Measurements from ENCODE around the gene KANSL1. TPM values are rescaled to one million over a fixed set of nuclear protein-coding genes. Genes with fewer than 3 reads are reported as not detected.
"Not testable (repeated sequence)": the region's sequence is repeated elsewhere in the genome, so short reads cannot be mapped to it uniquely, and the experiment has no call there.

The KANSL1 gene
- total RNA-seq (2014; rRNA removed), result 47.6 and 63.2 TPM in 2 replicates
- Bru-seq, nascent RNA, result percentile 97 among the genes with signal in this experiment
- BruChase-seq, experiment 1, labeled RNA remaining after a 6-hour chase, result percentile 90 among the genes with signal in this experiment
- BruChase-seq, experiment 2, labeled RNA remaining after a 2-hour chase, result percentile 91 among the genes with signal in this experiment
- long read RNA-seq, full-length matches to known transcripts, result 8 of 62 reads
- long read RNA-seq, partial matches to known transcripts, result 28 of 62 reads
- long read RNA-seq, other reads (novel, unspliced or antisense), result 26 of 62 reads

GRCh38 chr17:46193151-46193625 lies at the start of gene KANSL1:
KANSL1 (minus strand) TSS chr17:46193429; CDS start chr17:46172143, 21,286 bp downstream.
- peak within 1 kb of the TSS; percentile 83 for H3K27ac ChIP-seq (ENCODE audit: low read length)
- H3K9me3 ChIP-seq (ENCODE audit: low read length), result no peaks in the 10 kb centered on the region
- peaks cover 3% of the 10 kb centered on the region; the same call in 1 of the 2 replicates for H3K36me3 ChIP-seq (ENCODE audit: low read depth, low read length)
- H3K4me1 ChIP-seq (ENCODE audit: insufficient read depth, low read length), result peaks cover 24% of the 10 kb centered on the region
- TF ChIP-seq CTCF (conservative IDR thresholded peaks at IDR 0.05; ENCODE audit: low read depth, low read length), result no peak
- no peak for TF ChIP-seq EZH2phosphoT487 (IDR thresholded peaks at IDR 0.05; ENCODE audit: borderline replicate concordance, low read length)
- TF ChIP-seq EZH2 (IDR thresholded peaks at IDR 0.05; ENCODE audit: low read length, unreplicated experiment), result no peak
- intact Hi-C loops (cut with micrococcal nuclease), result no loop called here
- peak within 1 kb of the TSS; percentile 91 for H3K4me2 ChIP-seq (ENCODE audit: low read length)
- H3F3A ChIP-seq (ENCODE audit: low read length, unreplicated experiment), result no peaks in the 10 kb centered on the region
- CTCF ChIA-PET, result interaction anchor here (0.5 to 1.3 kb wide), 36 partner anchors 8 to 1702 kb away, joined by 3 to 28 read pairs (median 4); no protein-coding TSS in a partner anchor
- H3K9me2 ChIP-seq (replicated peaks; ENCODE audit: low read length), result no peaks in the 10 kb centered on the region
- H3K4me3 ChIP-seq (ENCODE audit: low read length), result peak within 1 kb of the TSS; percentile 87
- ATAC-seq (peak; percentile 68), DNase-seq (peak; percentile 92)
- H3K27me3 ChIP-seq (ENCODE audit: low read length), result no peaks in the 10 kb centered on the region
- POLR2A ChIA-PET (ENCODE audit: unreplicated experiment), result interaction anchor here (0.5 to 0.7 kb wide), 3 partner anchors 71 to 168 kb away, joined by 3 to 8 read pairs (median 4); no protein-coding TSS in a partner anchor
- no TSS peak for BruUV-seq (replicated peaks)
- peak within 1 kb of the TSS; percentile 92 for H3K9ac ChIP-seq (ENCODE audit: low read length)
- peaks cover 41% of the 10 kb centered on the region for H4K20me1 ChIP-seq (ENCODE audit: low read length)
- H2AFZ ChIP-seq (ENCODE audit: low read length), result peak within 1 kb of the TSS; percentile 90
- H3K79me2 ChIP-seq (ENCODE audit: low read length), result peaks cover 87% of the 10 kb centered on the region

GRCh38 chr17:46231359-46231758 lies 38.1 kb upstream of the KANSL1 start:
- H3K36me3 ChIP-seq (ENCODE audit: low read depth, low read length); H4K20me1 ChIP-seq (ENCODE audit: low read length); H2AFZ ChIP-seq (ENCODE audit: low read length); POLR2A ChIA-PET (ENCODE audit: unreplicated experiment); ATAC-seq; H3F3A ChIP-seq (ENCODE audit: low read length, unreplicated experiment); H3K4me3 ChIP-seq (ENCODE audit: low read length); BruUV-seq (replicated peaks); H3K4me2 ChIP-seq (ENCODE audit: low read length); H3K9me3 ChIP-seq (ENCODE audit: low read length); H3K9me2 ChIP-seq (replicated peaks; ENCODE audit: low read length); H3K79me2 ChIP-seq (ENCODE audit: low read length); intact Hi-C loops (cut with micrococcal nuclease); H3K27me3 ChIP-seq (ENCODE audit: low read length); H3K9ac ChIP-seq (ENCODE audit: low read length); DNase-seq; H3K4me1 ChIP-seq (ENCODE audit: insufficient read depth, low read length); H3K27ac ChIP-seq (ENCODE audit: low read length); CTCF ChIA-PET: not testable (repeated sequence)

GRCh38 chr17:46225274-46225794 lies 32.1 kb upstream of the KANSL1 start:
- Histone ChIP-seq H3K79me2 (ENCODE audit: low read length) (peaks cover 20% of the 10 kb centered on the region), H2AFZ (ENCODE audit: low read length) (peak overlapping the region; percentile 81), H3K4me3 (ENCODE audit: low read length) (peak overlapping the region; percentile 68), H3K4me2 (ENCODE audit: low read length) (peak overlapping the region; percentile 72), H3K9ac (ENCODE audit: low read length) (peak overlapping the region; percentile 45; the same call in 1 of the 2 replicates)
- POLR2A ChIA-PET (ENCODE audit: unreplicated experiment); H3K27me3 ChIP-seq (ENCODE audit: low read length); BruUV-seq (replicated peaks); H3K27ac ChIP-seq (ENCODE audit: low read length); H3K9me2 ChIP-seq (replicated peaks; ENCODE audit: low read length); H4K20me1 ChIP-seq (ENCODE audit: low read length); H3K9me3 ChIP-seq (ENCODE audit: low read length); H3K36me3 ChIP-seq (ENCODE audit: low read depth, low read length); H3K4me1 ChIP-seq (ENCODE audit: insufficient read depth, low read length); H3F3A ChIP-seq (ENCODE audit: low read length, unreplicated experiment); intact Hi-C loops (cut with micrococcal nuclease); CTCF ChIA-PET: not testable (repeated sequence)
- ATAC-seq (peak; percentile 98), DNase-seq (peak; percentile 97)

GRCh38 chr17:46224864-46225263 lies 31.6 kb upstream of the KANSL1 start:
- H4K20me1 ChIP-seq (ENCODE audit: low read length); H3K27ac ChIP-seq (ENCODE audit: low read length); H3K4me2 ChIP-seq (ENCODE audit: low read length); H3F3A ChIP-seq (ENCODE audit: low read length, unreplicated experiment); H3K9me2 ChIP-seq (replicated peaks; ENCODE audit: low read length); H3K4me1 ChIP-seq (ENCODE audit: insufficient read depth, low read length); H3K27me3 ChIP-seq (ENCODE audit: low read length); H3K9me3 ChIP-seq (ENCODE audit: low read length); POLR2A ChIA-PET (ENCODE audit: unreplicated experiment); H3K36me3 ChIP-seq (ENCODE audit: low read depth, low read length); intact Hi-C loops (cut with micrococcal nuclease); CTCF ChIA-PET; DNase-seq; BruUV-seq (replicated peaks): not testable (repeated sequence)
- Histone ChIP-seq H3K9ac (ENCODE audit: low read length) (peak overlapping the region; percentile 45; the same call in 1 of the 2 replicates), H3K4me3 (ENCODE audit: low read length) (peak overlapping the region; percentile 68), H2AFZ (ENCODE audit: low read length) (peak overlapping the region; percentile 81; the same call in 1 of the 2 replicates), H3K79me2 (ENCODE audit: low read length) (peaks cover 20% of the 10 kb centered on the region)
- peak; percentile 28 for ATAC-seq

GRCh38 chr17:46223041-46223440 lies 29.8 kb upstream of the KANSL1 start:
- Histone ChIP-seq H3K4me3 (ENCODE audit: low read length) (peak overlapping the region; percentile 35; the same call in 1 of the 2 replicates), H3K79me2 (ENCODE audit: low read length) (peaks cover 25% of the 10 kb centered on the region), H3K4me2 (ENCODE audit: low read length) (peak overlapping the region; percentile 79; the same call in 1 of the 2 replicates), H3K27ac (ENCODE audit: low read length) (peak overlapping the region; percentile 64)
- intact Hi-C loops (cut with micrococcal nuclease); H3K27me3 ChIP-seq (ENCODE audit: low read length); H3K4me1 ChIP-seq (ENCODE audit: insufficient read depth, low read length); H3K9me3 ChIP-seq (ENCODE audit: low read length); H3F3A ChIP-seq (ENCODE audit: low read length, unreplicated experiment); H3K36me3 ChIP-seq (ENCODE audit: low read depth, low read length); CTCF ChIA-PET; H4K20me1 ChIP-seq (ENCODE audit: low read length); H3K9me2 ChIP-seq (replicated peaks; ENCODE audit: low read length); H3K9ac ChIP-seq (ENCODE audit: low read length); H2AFZ ChIP-seq (ENCODE audit: low read length); DNase-seq; POLR2A ChIA-PET (ENCODE audit: unreplicated experiment): not testable (repeated sequence)
- ATAC-seq, result peak; percentile 61
- TSS peak; percentile 41 for BruUV-seq (replicated peaks)

Measured in PC-3 (cell line).